GM12873 (cell line): ENCODE results near the gene SLC9A2.

Experiments used
- CTCF ChIP-seq: IDR thresholded peaks from 2 replicates; pipeline ENCODE4 v1.5.1; 2012; ENCODE audit warnings: low read depth, mild to moderate bottlenecking, moderate library complexity, low read length, control low read depth; ENCODE audit not compliant: insufficient read depth; ENCODE audit errors: missing control alignments

The SLC9A2 gene

DNA sequence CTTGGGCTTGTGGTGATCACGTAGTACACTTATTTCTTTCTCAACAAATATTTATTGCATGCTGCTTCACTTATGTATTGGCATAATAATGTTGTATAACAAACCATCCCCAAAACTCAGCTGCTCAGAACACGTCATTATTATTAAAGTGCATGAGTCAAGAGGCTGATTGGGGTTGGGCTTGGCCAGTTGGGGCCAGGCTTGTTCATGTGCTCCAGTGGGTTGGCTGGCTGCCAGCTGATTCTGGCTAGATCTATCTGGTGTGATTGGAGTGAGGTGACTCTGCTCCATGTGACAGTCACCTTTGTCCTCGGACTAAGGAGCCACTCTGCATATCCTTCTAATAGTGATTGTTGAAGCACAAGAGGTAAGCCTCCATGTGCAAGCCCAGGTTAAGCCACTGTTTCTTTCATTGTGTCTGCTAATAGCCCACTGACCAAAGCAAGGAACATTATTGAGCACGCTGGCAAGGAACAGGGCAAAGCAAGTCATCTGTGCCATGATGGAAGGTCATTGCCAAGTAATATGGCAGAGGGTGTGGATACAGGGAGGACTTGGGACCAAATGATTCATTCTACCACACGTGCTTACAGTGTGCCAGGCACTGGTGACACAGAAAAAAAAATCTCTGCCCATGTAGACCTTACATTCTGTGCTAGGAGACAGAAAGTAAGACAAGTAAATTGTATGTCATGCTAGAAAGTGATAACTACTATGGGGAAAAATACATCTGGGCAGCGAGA, 79.2 kb downstream of the SLC9A2 start:
- TF ChIP-seq CTCF = no peak

GRCh38 chr2:102703305-102703704, 84.0 kb downstream of the SLC9A2 start:
- no peak for TF ChIP-seq CTCF

DNA sequence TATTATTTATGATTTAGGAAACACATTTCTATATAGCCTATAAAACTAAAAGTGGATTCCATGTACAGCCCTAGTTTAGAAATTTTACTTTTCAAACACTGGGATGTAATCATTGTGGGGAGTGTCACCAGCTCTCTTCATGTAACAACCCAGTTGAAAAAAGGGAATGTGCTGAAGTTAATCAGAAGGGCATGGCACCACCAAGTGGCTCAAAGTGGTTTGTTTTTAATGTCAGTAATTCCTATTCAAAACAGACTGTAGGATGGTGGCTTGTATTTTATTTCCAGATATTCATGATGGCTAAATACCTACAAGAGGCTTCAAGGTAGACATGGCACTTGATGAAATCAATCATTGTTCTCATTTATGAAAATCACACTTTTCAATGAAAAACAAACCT, 84.4 kb downstream of the SLC9A2 start:
- peak; percentile 39 for TF ChIP-seq CTCF

DNA sequence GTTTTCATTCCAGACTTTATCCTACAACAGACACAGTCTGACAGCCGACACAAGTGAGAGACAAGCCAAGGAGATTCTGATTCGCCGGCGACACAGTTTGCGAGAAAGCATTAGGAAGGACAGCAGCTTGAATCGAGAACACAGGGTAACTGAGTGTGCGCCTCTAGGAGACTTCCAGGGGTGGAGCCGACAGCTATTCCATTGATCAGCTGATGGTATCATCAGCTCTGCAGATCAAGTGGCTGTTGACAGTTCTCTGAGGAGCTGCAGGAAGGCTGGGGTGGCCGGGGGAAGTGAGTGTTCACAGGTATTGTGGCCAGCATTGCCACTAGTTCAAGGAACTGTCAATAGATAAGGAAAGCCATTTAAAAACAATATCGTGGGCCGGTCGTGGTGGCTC, 85.2 kb downstream of the SLC9A2 start:
- no peak for TF ChIP-seq CTCF

GRCh38 chr2:102707796-102708695, 88.7 kb downstream of the SLC9A2 start:
- TF ChIP-seq CTCF = no peak

GRCh38 chr2:102708847-102709559, 89.7 kb downstream of the SLC9A2 start:
- TF ChIP-seq CTCF = no peak
